Fibroblast of lung (primary cell): Measurements from ENCODE around the gene MFAP3.
"Not testable (repeated sequence)": the region's sequence is repeated elsewhere in the genome, so short reads cannot be mapped to it uniquely, and the experiment has no call there.

Experiments used
- EZH2 ChIP-seq: IDR thresholded peaks from 2 replicates; pipeline ENCODE4 v1.5.1; 2012; ENCODE audit warnings: low read length, control low read depth, mild to moderate bottlenecking; ENCODE audit errors: missing control alignments
- TF ChIP-seq, protein P1 (sequence below), 2 donors: IDR thresholded peaks in 1 of 2; conservative IDR thresholded peaks in 1 of 2; 1 replicate in 1 of 2; 2 replicates in 1 of 2; pipeline ENCODE4 v1.5.1; 2011 to 2012; ENCODE audit warnings: low read length in 2 of 2, control low read depth in 1 of 2, inconsistent platforms in 1 of 2, low read depth in 1 of 2, mild to moderate bottlenecking in 1 of 2

DNA sequence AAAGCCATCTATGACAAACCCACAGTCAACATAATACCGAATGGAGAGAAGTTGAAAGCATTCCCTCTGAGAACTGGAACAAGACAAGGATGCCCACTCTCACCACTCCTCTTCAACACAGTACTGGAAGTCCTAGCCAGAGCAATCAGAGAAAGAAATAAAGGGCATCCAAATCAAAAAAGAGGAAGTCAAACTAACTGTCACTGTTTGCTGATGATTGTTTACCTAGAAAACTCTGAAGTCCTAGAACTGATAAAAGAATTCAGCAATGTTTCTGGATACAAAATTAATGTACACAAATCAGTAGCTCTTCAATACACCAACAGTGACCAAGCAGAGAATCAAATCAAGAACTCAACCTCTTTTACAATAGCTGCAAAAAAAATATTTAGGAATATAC lies 19.8 kb upstream of the MFAP3 start:
- TF ChIP-seq, protein P1, sequence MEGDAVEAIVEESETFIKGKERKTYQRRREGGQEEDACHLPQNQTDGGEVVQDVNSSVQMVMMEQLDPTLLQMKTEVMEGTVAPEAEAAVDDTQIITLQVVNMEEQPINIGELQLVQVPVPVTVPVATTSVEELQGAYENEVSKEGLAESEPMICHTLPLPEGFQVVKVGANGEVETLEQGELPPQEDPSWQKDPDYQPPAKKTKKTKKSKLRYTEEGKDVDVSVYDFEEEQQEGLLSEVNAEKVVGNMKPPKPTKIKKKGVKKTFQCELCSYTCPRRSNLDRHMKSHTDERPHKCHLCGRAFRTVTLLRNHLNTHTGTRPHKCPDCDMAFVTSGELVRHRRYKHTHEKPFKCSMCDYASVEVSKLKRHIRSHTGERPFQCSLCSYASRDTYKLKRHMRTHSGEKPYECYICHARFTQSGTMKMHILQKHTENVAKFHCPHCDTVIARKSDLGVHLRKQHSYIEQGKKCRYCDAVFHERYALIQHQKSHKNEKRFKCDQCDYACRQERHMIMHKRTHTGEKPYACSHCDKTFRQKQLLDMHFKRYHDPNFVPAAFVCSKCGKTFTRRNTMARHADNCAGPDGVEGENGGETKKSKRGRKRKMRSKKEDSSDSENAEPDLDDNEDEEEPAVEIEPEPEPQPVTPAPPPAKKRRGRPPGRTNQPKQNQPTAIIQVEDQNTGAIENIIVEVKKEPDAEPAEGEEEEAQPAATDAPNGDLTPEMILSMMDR (conservative IDR thresholded peaks at IDR 0.05 in 1 of 2, IDR thresholded peaks at IDR 0.05 in 1 of 2; ENCODE audit: low read depth in 1 of 2, low read length in 2 of 2): not testable (repeated sequence)
- TF ChIP-seq EZH2: not testable (repeated sequence)
